CD4-positive, alpha-beta T cell treated with Interleukin-17A for 1 hour (primary cell): Measurements from ENCODE around the gene RGS3.
A peak's percentile ranks its signal among the peaks of the same experiment; 100 is the strongest.

Experiments used
- DNase-seq: peaks from one replicate; pipeline ENCODE4 v3.0.0-alpha.2; 2020

The RGS3 gene

GRCh38 chr9:113574441-113575262 lies 111.1 kb downstream of the RGS3 start:
- DNase-seq, result no peak

- no peak for DNase-seq
Measured at GRCh38 chr9:113577525-113578261, 114.2 kb downstream of the RGS3 start.

GRCh38 chr9:113578279-113578865 lies 114.8 kb downstream of the RGS3 start:
- no peak for DNase-seq

- DNase-seq, result peak; percentile 83
Measured at GRCh38 chr9:113578882-113579282, 115.4 kb downstream of the RGS3 start.

GRCh38 chr9:113579283-113580040 lies 115.9 kb downstream of the RGS3 start:
- peak; percentile 24 for DNase-seq

- DNase-seq, result peak; percentile 73
Measured at GRCh38 chr9:113580041-113580953, 116.8 kb downstream of the RGS3 start.

GRCh38 chr9:113580954-113581311 lies 117.4 kb downstream of the RGS3 start:
- no peak for DNase-seq

- peak; percentile 87 for DNase-seq
Measured at GRCh38 chr9:113581865-113582697, 118.6 kb downstream of the RGS3 start.

GRCh38 chr9:113582698-113583200 lies 119.2 kb downstream of the RGS3 start:
- no peak for DNase-seq

GRCh38 chr9:113583511-113584427 lies 120.2 kb downstream of the RGS3 start:
- no peak for DNase-seq

- DNase-seq, result no peak
Measured at GRCh38 chr9:113584428-113585084, 121.0 kb downstream of the RGS3 start.

- DNase-seq, result no peak
Measured at GRCh38 chr9:113585085-113585442, 121.5 kb downstream of the RGS3 start.

GRCh38 chr9:113585555-113585954 lies 122.0 kb downstream of the RGS3 start:
- no peak for DNase-seq

- DNase-seq, result no peak
Measured at GRCh38 chr9:113587471-113588031, 124.0 kb downstream of the RGS3 start.

GRCh38 chr9:113588242-113588810 lies 124.8 kb downstream of the RGS3 start:
- DNase-seq, result no peak

GRCh38 chr9:113588936-113589335 lies 125.4 kb downstream of the RGS3 start:
- no peak for DNase-seq

- DNase-seq, result no peak
Measured at GRCh38 chr9:113589407-113589806, 125.9 kb downstream of the RGS3 start.

- DNase-seq, result peak; percentile 37
Measured at GRCh38 chr9:113589890-113590289, 126.4 kb downstream of the RGS3 start.

GRCh38 chr9:113590389-113590788 lies 126.9 kb downstream of the RGS3 start:
- DNase-seq, result no peak
